ENCODE results near the gene CYFIP1.
A peak's percentile ranks its signal among the peaks of the same experiment; 100 is the strongest.

The CYFIP1 gene

GRCh38 chr15:22915866-22916515 is 64.2 kb downstream of the CYFIP1 start:
- DNase-seq = no peak

- no peak for DNase-seq
Measured at GRCh38 chr15:22913646-22914380, 66.4 kb downstream of the CYFIP1 start.

- DNase-seq = no peak
Measured at GRCh38 chr15:22912256-22912655, 67.9 kb downstream of the CYFIP1 start.

- no peak for DNase-seq
Measured at GRCh38 chr15:22911306-22911705, 68.9 kb downstream of the CYFIP1 start.

GRCh38 chr15:22908830-22909229 is 71.3 kb downstream of the CYFIP1 start:
- DNase-seq = no peak

GRCh38 chr15:22907161-22907950 is 72.8 kb downstream of the CYFIP1 start:
- DNase-seq = no peak

GRCh38 chr15:22904736-22905135 is 75.4 kb downstream of the CYFIP1 start:
- peak; percentile 63 for DNase-seq

- DNase-seq = peak; percentile 82
Measured at GRCh38 chr15:22903961-22904534, 76.1 kb downstream of the CYFIP1 start.

- no peak for DNase-seq
Measured at GRCh38 chr15:22903427-22903826, 76.7 kb downstream of the CYFIP1 start.

- no peak for DNase-seq
Measured at GRCh38 chr15:22902981-22903380, 77.2 kb downstream of the CYFIP1 start.

- no peak for DNase-seq
Measured at GRCh38 chr15:22902578-22902977, 77.6 kb downstream of the CYFIP1 start.

- no peak for DNase-seq
Measured at GRCh38 chr15:22902046-22902445, 78.1 kb downstream of the CYFIP1 start.

- no peak for DNase-seq
Measured at GRCh38 chr15:22895465-22896190, 84.5 kb downstream of the CYFIP1 start.

- no peak for DNase-seq
Measured at GRCh38 chr15:22893881-22894280, 86.3 kb downstream of the CYFIP1 start.

- no peak for DNase-seq
Measured at GRCh38 chr15:22893081-22893480, 87.1 kb downstream of the CYFIP1 start.

- no peak for DNase-seq
Measured at GRCh38 chr15:22892333-22892732, 87.8 kb downstream of the CYFIP1 start.

GRCh38 chr15:22891426-22892210 is 88.5 kb downstream of the CYFIP1 start:
- no peak for DNase-seq

GRCh38 chr15:22890296-22890695 is 89.9 kb downstream of the CYFIP1 start:
- DNase-seq = no peak

- no peak for DNase-seq
Measured at GRCh38 chr15:22889146-22889818, 90.9 kb downstream of the CYFIP1 start.

- no peak for DNase-seq
Measured at GRCh38 chr15:22888120-22888859, 91.9 kb downstream of the CYFIP1 start.
